ENCODE data around the gene PCDH18.

The PCDH18 gene

GRCh38 chr4:137471461-137471860 is 60.8 kb downstream of the PCDH18 start:
- no peak for DNase-seq (ENCODE audit: low spot score)

GRCh38 chr4:137470806-137471205 is 61.5 kb downstream of the PCDH18 start:
- no peak for DNase-seq (ENCODE audit: low spot score)

Data from left forelimb (tissue), 1 donor.